BLaER1 treated with 17β-estradiol and CSF1 and Interleukin-3, amounts not matched to agents 10 nM and 100 nM (cell line): ENCODE measurements around the gene LLGL1.

Source experiments
- H3K27ac ChIP-seq, 11 experiments: shearing (Covaris generic); formaldehyde crosslinking; 2 replicates each; pipeline ENCODE4 v1.8.1; 2022
- H3K27me3 ChIP-seq, 11 experiments: shearing (Covaris generic); formaldehyde crosslinking; 2 replicates each; pipeline ENCODE4 v1.8.1; 2022
- H3K36me3 ChIP-seq, 11 experiments: shearing (Covaris generic); formaldehyde crosslinking; 2 replicates each; pipeline ENCODE4 v1.8.1; 2022
- H3K4me1 ChIP-seq, 10 experiments: shearing (Covaris generic); formaldehyde crosslinking; 2 replicates each; pipeline ENCODE4 v1.8.1; 2022
- H3K4me2 ChIP-seq, 11 experiments: shearing (Covaris generic); formaldehyde crosslinking; 2 replicates each; pipeline ENCODE4 v1.8.1; 2022
- H3K4me3 ChIP-seq, 10 experiments: shearing (Covaris generic); formaldehyde crosslinking; 2 replicates each; pipeline ENCODE4 v1.8.1; 2022
- H3K9ac ChIP-seq, 11 experiments: shearing (Covaris generic); formaldehyde crosslinking; 2 replicates each; pipeline ENCODE4 v1.8.1; 2022
- H3K9me3 ChIP-seq, 11 experiments: shearing (Covaris generic); formaldehyde crosslinking; replicated peaks in 1 of 11; 2 replicates each; pipeline ENCODE4 v1.8.1; 2022
- H4K20me1 ChIP-seq, 11 experiments: shearing (Covaris generic); formaldehyde crosslinking; 2 replicates each; pipeline ENCODE4 v1.8.1; 2022
- Cebpa-rat ChIP-seq, 11 experiments: shearing (Covaris generic); IDR thresholded peaks; 2 replicates each; pipeline ENCODE4 v1.8.1; 2022

The LLGL1 gene

DNA sequence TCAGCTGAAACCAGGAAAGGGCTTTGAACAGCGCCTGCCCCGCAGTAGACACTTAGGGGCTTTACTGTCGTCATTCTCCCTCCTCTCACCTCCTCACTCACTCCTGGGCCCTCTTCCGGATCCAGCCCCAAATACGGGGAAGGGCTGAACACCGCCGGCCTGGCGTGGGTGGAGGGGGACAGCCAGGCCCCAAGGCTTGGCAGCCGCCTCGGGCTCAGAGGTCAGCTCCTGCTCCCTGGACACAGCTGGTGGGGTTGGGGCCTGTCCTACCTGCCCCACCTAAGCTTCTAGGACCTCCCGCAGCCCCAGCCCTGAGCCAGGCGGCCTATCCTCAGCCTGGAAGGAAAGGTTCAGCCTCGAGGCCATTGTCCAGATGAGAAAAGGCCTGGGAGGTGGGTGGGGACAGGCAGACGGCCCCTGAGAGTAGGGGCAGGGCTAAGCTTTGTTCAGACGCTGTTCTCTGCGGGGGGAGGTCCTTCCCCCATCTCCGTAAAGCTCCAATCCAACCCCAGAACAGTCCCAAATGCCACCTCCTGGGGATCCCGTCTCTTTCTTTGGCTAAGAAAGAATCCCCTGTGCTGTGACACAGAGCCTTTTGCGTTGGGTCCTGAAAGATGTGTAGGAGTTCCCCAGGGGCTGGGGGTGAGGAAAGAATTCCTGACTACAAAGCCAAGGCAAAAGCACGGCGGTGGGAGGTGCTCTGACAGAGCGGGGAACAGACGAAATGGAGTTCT lies 881 bp upstream of the LLGL1 start:
- Histone ChIP-seq H3K27me3 (no peaks in the 10 kb centered on the region), H4K20me1 (peaks cover 4 to 37% (median 32%) of the 10 kb centered on the region in 11 experiments; a peak in 20 of 22 replicates), H3K9me3 (no peaks in the 10 kb centered on the region), H3K27ac (peak overlapping the region in 10 of 11 experiments; percentile 44 to 75 (median 66); a peak in 16 of 22 replicates), H3K36me3 (no peaks in the 10 kb centered on the region), H3K4me2 (peak overlapping the region; percentile 77 to 96 (median 87)), H3K4me3 (peak overlapping the region; percentile 73 to 90 (median 84)), H3K9ac (peak overlapping the region; percentile 73 to 92 (median 84)), H3K4me1 (peaks cover 38 to 54% (median 44%) of the 10 kb centered on the region in 10 experiments)
- no peak for TF ChIP-seq Cebpa-rat (IDR thresholded peaks at IDR 0.05)

DNA sequence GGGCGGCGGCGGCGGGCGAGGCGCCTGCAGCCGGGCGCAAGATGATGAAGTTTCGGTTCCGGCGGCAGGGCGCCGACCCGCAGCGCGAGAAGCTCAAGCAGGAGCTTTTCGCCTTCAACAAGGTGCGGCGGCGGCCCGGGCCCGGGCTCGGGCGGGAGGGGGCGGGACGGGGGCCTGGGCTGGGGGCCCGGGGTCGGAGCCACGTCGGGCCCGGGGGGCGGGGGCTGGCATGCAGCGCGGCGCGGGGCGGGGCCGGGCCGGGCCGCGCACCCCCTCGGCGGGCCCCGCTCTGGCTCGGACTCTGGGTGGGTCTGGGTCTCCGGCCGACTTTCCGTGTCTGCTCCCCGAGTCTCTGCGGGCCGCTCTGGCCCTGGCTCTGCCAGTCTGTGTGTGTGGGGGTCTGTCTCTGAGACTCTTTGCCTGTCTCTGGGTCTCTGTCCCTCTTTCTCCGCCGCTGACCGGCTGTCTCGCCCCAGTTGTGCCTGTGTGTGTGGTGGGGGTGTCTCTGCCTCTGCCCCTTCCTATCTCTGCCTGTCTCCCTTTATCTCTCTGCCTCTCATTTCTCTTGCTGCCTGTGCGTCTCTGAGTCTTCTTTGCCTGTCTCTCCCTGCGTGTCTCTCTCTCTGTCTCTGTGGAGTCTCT lies 328 bp downstream of the LLGL1 start:
- peaks cover 4 to 49% (median 43%) of the 10 kb centered on the region in 11 experiments; a peak in 21 of 22 replicates for H4K20me1 ChIP-seq
- H3K4me1 ChIP-seq: peaks cover 33 to 50% (median 39%) of the 10 kb centered on the region in 10 experiments
- H3K27ac ChIP-seq: peak overlapping the region in 10 of 11 experiments; percentile 52 to 76 (median 74); a peak in 20 of 22 replicates

DNA sequence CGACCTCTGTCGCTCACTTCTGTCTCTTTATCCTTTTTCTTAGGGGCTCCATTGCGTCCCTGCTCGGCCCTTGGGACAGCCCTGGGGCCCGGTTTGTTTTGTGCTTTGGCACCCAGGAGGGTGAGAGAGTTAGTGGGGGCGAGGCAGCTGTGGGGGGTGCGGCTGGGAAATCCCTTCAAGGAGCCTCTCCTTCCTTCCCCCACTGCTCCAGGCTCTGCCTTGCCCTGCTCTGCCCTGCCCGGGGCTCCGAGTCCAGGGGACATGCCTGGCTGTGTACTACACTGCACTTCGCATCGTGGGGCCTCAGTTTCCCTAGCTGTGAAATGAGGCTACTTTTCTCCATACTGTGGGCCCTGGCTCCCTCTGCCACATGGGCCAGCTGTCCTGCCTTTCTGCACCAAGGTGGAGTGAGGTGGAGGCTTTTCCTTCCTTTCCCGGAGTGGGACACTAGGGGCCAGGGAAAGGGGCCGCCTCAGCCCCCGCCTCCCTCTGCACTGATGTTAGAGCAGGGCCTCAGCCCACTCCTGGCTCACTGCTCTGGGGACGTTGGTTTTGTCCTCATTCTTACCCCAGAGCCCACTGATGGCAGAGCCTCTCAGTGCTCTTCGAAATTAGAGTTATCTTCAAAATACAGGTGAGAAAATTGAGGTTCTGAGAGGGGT lies 980 bp downstream of the LLGL1 start:
- H3K27ac ChIP-seq: peak overlapping the region in 10 of 11 experiments; percentile 52 to 76 (median 74); a peak in 18 of 22 replicates
- H4K20me1 ChIP-seq: peaks cover 4 to 55% (median 48%) of the 10 kb centered on the region in 11 experiments; a peak in 21 of 22 replicates
- H3K4me1 ChIP-seq: peaks cover 27 to 43% (median 32%) of the 10 kb centered on the region in 10 experiments
- peaks cover 0 to 8% (median 0%) of the 10 kb centered on the region in 11 experiments; a peak in 1 of 22 replicates for H3K36me3 ChIP-seq
- TF ChIP-seq Cebpa-rat (IDR thresholded peaks at IDR 0.05): no peak
- peak overlapping the region; percentile 73 to 90 (median 84) for H3K4me3 ChIP-seq
- no peaks in the 10 kb centered on the region for H3K9me3 ChIP-seq
- peak overlapping the region; percentile 88 to 99 (median 95) for H3K4me2 ChIP-seq
- H3K27me3 ChIP-seq: no peaks in the 10 kb centered on the region
- H3K9ac ChIP-seq: peak overlapping the region; percentile 76 to 92 (median 86)

More for the DNA sequence above, 328 bp downstream of the LLGL1 start:
- Histone ChIP-seq H3K9me3 (no peaks in the 10 kb centered on the region), H3K27me3 (no peaks in the 10 kb centered on the region), H3K4me3 (peak overlapping the region; percentile 73 to 90 (median 84)), H3K4me2 (peak overlapping the region; percentile 88 to 99 (median 95)), H3K36me3 (peaks cover 0 to 1% (median 0%) of the 10 kb centered on the region in 11 experiments; a peak in 1 of 22 replicates), H3K9ac (peak overlapping the region; percentile 76 to 92 (median 86))
- no peak for TF ChIP-seq Cebpa-rat (IDR thresholded peaks at IDR 0.05)

GRCh38 chr17:18227635-18228034 lies 2.2 kb downstream of the LLGL1 start:
- TF ChIP-seq Cebpa-rat (IDR thresholded peaks at IDR 0.05): no peak
- no peak overlapping the region for H3K27ac ChIP-seq
- peaks cover 4 to 68% (median 57%) of the 10 kb centered on the region in 11 experiments; a peak in 21 of 22 replicates for H4K20me1 ChIP-seq
- peak overlapping the region in 6 of 11 experiments; percentile 3 to 99 (median 96); a peak in 7 of 22 replicates for H3K4me2 ChIP-seq
- no peak overlapping the region for H3K4me3 ChIP-seq
- H3K4me1 ChIP-seq: peaks cover 22 to 40% (median 29%) of the 10 kb centered on the region in 10 experiments
- no peaks in the 10 kb centered on the region for H3K27me3 ChIP-seq
- peaks cover 0 to 18% (median 8%) of the 10 kb centered on the region in 11 experiments; a peak in 14 of 22 replicates for H3K36me3 ChIP-seq
- no peaks in the 10 kb centered on the region for H3K9me3 ChIP-seq
- peak overlapping the region in 3 of 11 experiments; percentile 14 to 88 (median 86); a peak in 2 of 22 replicates for H3K9ac ChIP-seq

DNA sequence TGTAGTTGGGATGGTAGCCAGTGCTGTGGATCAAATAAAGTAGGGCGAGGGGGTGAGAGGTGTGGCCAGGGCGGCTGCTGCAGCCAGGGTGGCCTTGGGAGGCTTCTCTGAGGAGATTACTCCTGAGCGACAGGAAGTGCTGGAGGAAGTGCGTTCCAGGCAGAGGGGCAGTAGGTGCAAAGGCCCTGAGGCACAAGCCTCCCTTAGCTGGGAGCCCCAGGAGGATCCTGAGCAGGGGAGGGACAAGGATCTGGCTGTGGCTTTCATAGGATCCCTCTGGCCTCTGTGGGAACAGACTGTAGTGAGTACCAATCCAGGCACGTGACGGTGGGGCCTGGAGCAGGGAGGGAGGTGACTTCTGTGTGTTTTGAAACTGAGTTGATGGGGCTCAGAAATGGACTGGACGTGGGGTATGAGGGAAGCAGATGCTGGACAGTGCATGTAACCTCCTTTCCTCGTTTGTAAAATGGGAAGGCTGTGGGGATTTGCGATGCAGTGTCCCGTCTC lies 2.8 kb downstream of the LLGL1 start:
- H3K4me2 ChIP-seq: peak overlapping the region in 1 of 11 experiments; percentile 22; a peak in 1 of 22 replicates
- TF ChIP-seq Cebpa-rat (IDR thresholded peaks at IDR 0.05): no peak
- H3K36me3 ChIP-seq: peaks cover 4 to 23% (median 14%) of the 10 kb centered on the region in 11 experiments; a peak in 16 of 22 replicates
- H3K9me3 ChIP-seq: no peaks in the 10 kb centered on the region
- H3K9ac ChIP-seq: peak overlapping the region in 1 of 11 experiments; percentile 42; a peak in 4 of 22 replicates
- no peak overlapping the region for H3K4me3 ChIP-seq
- H3K27ac ChIP-seq: no peak overlapping the region
- peaks cover 22 to 40% (median 29%) of the 10 kb centered on the region in 10 experiments for H3K4me1 ChIP-seq
- H3K27me3 ChIP-seq: no peaks in the 10 kb centered on the region
- H4K20me1 ChIP-seq: peaks cover 4 to 73% (median 59%) of the 10 kb centered on the region in 11 experiments; a peak in 21 of 22 replicates

DNA sequence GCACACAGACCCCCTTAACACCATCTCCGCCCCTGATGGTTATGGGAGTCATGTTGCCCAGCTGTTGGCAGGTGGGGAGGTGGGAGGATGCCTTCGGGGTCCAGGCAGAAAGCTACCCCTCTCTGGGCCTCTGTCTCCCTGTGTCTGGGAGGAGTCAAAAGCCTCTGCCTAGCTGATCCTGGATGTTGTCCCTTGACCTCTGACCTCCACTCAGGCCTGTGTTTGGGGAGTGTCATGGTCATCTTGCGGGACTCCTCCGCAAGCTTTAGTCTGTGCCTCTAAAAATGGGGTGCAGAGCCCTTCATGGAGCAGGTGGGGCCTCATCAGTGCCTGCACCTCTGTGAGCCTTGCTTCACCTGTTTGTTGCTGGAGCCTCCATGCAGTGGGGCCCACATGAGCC lies 3.8 kb downstream of the LLGL1 start:
- H3K4me1 ChIP-seq: peaks cover 21 to 36% (median 26%) of the 10 kb centered on the region in 10 experiments
- H3K9ac ChIP-seq: peak overlapping the region in 1 of 11 experiments; percentile 42; a peak in 1 of 22 replicates
- H3K27me3 ChIP-seq: no peaks in the 10 kb centered on the region
- H3K9me3 ChIP-seq: no peaks in the 10 kb centered on the region
- H3K36me3 ChIP-seq: peaks cover 14 to 33% (median 23%) of the 10 kb centered on the region in 11 experiments; a peak in 21 of 22 replicates
- peaks cover 4 to 83% (median 59%) of the 10 kb centered on the region in 11 experiments; a peak in 21 of 22 replicates for H4K20me1 ChIP-seq
- H3K4me3 ChIP-seq: no peak overlapping the region
- TF ChIP-seq Cebpa-rat (IDR thresholded peaks at IDR 0.05): no peak
- H3K27ac ChIP-seq: no peak overlapping the region
- H3K4me2 ChIP-seq: no peak overlapping the region

GRCh38 chr17:18229771-18230170 lies 4.3 kb downstream of the LLGL1 start:
- no peak overlapping the region for H3K9ac ChIP-seq
- H3K4me2 ChIP-seq: no peak overlapping the region
- H3K4me1 ChIP-seq: peaks cover 17 to 31% (median 21%) of the 10 kb centered on the region in 10 experiments
- peaks cover 4 to 85% (median 59%) of the 10 kb centered on the region in 11 experiments; a peak in 21 of 22 replicates for H4K20me1 ChIP-seq
- TF ChIP-seq Cebpa-rat (IDR thresholded peaks at IDR 0.05): no peak
- H3K9me3 ChIP-seq: no peaks in the 10 kb centered on the region
- no peaks in the 10 kb centered on the region for H3K27me3 ChIP-seq
- no peak overlapping the region for H3K27ac ChIP-seq
- H3K4me3 ChIP-seq: no peak overlapping the region
- H3K36me3 ChIP-seq: peaks cover 19 to 38% (median 29%) of the 10 kb centered on the region in 11 experiments
